IPS-18a (cell line): Measurements from ENCODE around the gene GALNT15.

Source experiments
- H3K27ac ChIP-seq: one replicate; pipeline ENCODE4 v1.5.1; 2013; ENCODE audit warnings: low read length
- H3K27me3 ChIP-seq: one replicate; pipeline ENCODE4 v1.6.1; 2013; ENCODE audit warnings: mild to moderate bottlenecking, low read length; ENCODE audit not compliant: control insufficient read depth, insufficient read depth
- H3K36me3 ChIP-seq: one replicate; pipeline ENCODE4 v1.6.1; 2013; ENCODE audit warnings: low read depth, low read length; ENCODE audit not compliant: control insufficient read depth
- H3K4me1 ChIP-seq: one replicate; pipeline ENCODE4 v1.6.1; 2013; ENCODE audit warnings: low read depth, low read length; ENCODE audit not compliant: control insufficient read depth
- H3K4me3 ChIP-seq: one replicate; pipeline ENCODE4 v1.5.1; 2013; ENCODE audit warnings: low read length
- H3K9ac ChIP-seq: one replicate; pipeline ENCODE4 v1.6.1; 2013; ENCODE audit warnings: mild to moderate bottlenecking, low read length, moderate library complexity
- H3K9me3 ChIP-seq: one replicate; pipeline ENCODE4 v1.6.1; 2013; ENCODE audit warnings: low read depth, low read length; ENCODE audit not compliant: control insufficient read depth

GALNT15 gene

DNA sequence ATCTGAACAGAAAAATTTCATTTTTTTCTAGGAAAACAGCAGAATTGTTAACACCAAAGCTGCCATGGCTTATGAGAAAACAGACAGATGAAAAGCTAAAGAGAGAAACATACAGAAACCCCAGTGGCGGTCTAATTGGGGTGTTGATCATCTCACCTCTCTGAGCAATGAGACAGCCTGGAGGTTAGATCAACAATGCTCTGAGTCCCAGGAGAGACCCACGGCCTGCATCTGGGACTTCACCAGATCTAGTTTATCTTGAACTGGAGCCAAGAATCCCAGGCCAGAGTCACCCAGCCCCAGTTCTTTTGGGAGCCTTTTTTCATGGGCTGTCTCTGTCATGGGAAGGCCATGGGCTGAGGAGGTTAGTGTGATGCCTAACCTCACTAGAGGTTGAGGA, 3.5 kb upstream of the GALNT15 start:
- Histone ChIP-seq H3K27ac (no peak overlapping the region), H3K9me3 (no peaks in the 10 kb centered on the region), H3K4me1 (no peaks in the 10 kb centered on the region), H3K27me3 (no peaks in the 10 kb centered on the region), H3K9ac (no peak overlapping the region), H3K4me3 (no peak overlapping the region), H3K36me3 (no peaks in the 10 kb centered on the region)

- Histone ChIP-seq H3K4me3 (no peak overlapping the region), H3K27ac (no peak overlapping the region), H3K27me3 (no peaks in the 10 kb centered on the region), H3K9ac (no peak overlapping the region), H3K36me3 (no peaks in the 10 kb centered on the region), H3K4me1 (no peaks in the 10 kb centered on the region), H3K9me3 (no peaks in the 10 kb centered on the region)
Measured at GRCh38 chr3:16171825-16172224, 2.7 kb upstream of the GALNT15 start.

DNA sequence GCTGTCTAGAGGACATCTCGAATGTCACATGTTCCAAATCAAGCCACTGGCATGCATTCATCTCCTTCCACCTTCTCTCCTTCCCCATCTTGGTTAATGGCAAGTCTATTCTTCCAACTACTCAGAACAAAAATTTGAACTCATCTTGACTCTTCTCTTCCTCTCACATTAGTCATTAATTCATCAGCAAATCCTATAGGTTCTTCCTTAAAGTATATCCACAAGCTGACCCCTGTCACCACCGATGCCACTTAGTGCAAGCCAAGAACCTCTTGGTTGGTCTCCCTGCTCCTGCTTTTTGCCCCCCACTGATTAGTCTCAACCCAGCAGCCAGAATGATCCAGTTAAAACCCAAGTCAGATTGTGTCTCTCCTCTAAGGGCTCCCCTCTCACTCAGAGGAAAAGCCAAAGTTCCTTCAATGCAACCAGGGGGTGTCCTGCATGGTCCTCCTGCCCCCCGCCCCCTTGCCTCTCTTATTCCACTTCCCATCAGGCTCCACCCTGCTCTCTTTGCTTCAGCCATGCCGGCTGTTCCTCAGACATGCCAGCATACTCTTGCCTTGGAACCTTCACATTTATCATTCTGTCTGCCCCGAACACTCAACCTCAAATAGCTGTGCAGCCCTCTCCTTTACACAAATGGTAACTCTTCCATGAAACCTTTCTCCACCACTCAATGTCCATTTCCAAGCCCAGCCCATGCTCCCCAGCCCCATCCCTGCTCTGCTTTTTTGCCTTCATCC, 1.0 kb upstream of the GALNT15 start:
- no peaks in the 10 kb centered on the region for H3K36me3 ChIP-seq
- no peak overlapping the region for H3K4me3 ChIP-seq
- no peak overlapping the region for H3K9ac ChIP-seq
- no peak overlapping the region for H3K27ac ChIP-seq
- no peaks in the 10 kb centered on the region for H3K4me1 ChIP-seq
- H3K27me3 ChIP-seq, result no peaks in the 10 kb centered on the region
- no peaks in the 10 kb centered on the region for H3K9me3 ChIP-seq

DNA sequence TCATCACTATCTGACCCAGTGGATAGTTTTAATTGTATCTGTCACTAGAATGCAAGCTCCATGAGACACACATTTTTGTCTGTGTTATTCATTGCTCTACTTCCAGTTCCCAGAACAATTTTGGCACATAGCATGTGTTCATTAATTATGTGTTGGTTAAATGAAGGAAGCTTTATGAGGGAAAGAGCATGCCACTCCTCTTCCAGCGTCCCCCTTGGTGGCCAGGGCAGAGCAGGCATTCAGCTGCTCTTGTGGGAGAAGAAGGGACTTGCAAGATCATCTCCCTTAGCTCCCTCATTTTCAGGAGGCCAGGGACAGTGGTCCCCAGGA, 489 bp upstream of the GALNT15 start:
- no peaks in the 10 kb centered on the region for H3K4me1 ChIP-seq
- H3K27ac ChIP-seq, result no peak overlapping the region
- no peak overlapping the region for H3K9ac ChIP-seq
- no peak overlapping the region for H3K4me3 ChIP-seq
- H3K9me3 ChIP-seq, result no peaks in the 10 kb centered on the region
- no peaks in the 10 kb centered on the region for H3K36me3 ChIP-seq
- H3K27me3 ChIP-seq, result no peaks in the 10 kb centered on the region

GRCh38 chr3:16174976-16175901, 759 bp downstream of the GALNT15 start:
- Histone ChIP-seq H3K27me3 (no peaks in the 10 kb centered on the region), H3K4me1 (no peaks in the 10 kb centered on the region), H3K27ac (no peak overlapping the region), H3K36me3 (no peaks in the 10 kb centered on the region), H3K4me3 (no peak overlapping the region), H3K9ac (no peak overlapping the region), H3K9me3 (no peaks in the 10 kb centered on the region)

GRCh38 chr3:16176391-16177030, 2.0 kb downstream of the GALNT15 start:
- Histone ChIP-seq H3K27ac (no peak overlapping the region), H3K4me3 (no peak overlapping the region), H3K4me1 (peaks cover 4% of the 10 kb centered on the region), H3K36me3 (no peaks in the 10 kb centered on the region), H3K9me3 (no peaks in the 10 kb centered on the region), H3K9ac (no peak overlapping the region), H3K27me3 (no peaks in the 10 kb centered on the region)

DNA sequence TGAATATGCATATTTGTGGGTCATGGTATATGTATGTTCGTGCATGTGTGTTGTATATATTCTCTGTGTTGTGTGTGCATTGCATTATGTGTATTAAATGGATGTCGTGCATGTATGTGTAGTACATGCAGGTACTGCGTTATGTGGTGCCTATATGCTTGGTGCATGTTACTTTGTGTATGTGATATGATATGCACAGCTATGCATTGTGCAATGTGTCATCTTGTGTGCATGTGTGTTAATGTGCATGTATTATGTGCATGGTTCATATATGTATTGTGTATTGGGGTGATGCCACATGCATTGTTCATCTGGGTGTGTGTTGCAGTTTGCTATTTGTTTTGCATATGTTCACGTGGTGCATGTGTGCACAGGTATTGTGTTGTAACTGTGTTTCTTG, 2.9 kb downstream of the GALNT15 start:
- Histone ChIP-seq H3K4me3 (no peak overlapping the region), H3K4me1 (peaks cover 4% of the 10 kb centered on the region), H3K36me3 (no peaks in the 10 kb centered on the region), H3K9me3 (no peaks in the 10 kb centered on the region), H3K27ac (no peak overlapping the region), H3K9ac (no peak overlapping the region), H3K27me3 (no peaks in the 10 kb centered on the region)

DNA sequence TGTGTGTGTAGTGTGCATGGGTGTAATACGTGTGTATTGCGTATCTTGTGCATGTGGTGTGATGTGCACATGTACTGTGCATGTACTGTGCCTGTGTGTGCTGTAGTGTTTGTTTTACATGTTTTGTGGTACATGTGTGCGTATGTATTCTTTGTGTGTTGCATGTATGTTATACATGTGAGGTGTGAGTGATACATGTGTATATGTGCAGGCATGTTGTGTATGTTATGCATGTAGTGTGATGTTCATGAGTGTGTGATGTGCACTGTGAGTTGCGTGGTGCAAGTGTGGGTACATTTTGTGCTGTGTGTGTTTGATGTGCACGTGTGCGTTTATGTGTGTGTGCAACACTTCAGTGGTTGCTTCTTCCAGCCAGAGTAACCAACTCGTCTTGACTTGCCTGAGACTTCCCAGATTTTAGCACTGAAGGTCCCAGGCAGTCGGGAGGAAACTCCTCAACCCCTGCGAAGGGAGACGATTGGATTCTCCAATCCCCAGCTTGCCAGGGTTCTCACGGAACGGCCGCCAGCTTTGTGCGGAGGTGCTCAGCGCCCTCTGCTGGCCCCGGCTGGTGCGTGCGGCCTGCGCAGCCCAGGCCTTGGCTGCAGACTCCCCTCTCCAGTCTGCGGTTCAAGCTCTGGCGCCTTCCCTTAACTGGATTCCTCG, 3.6 kb downstream of the GALNT15 start:
- no peak overlapping the region for H3K27ac ChIP-seq
- no peak overlapping the region for H3K9ac ChIP-seq
- no peaks in the 10 kb centered on the region for H3K36me3 ChIP-seq
- no peak overlapping the region for H3K4me3 ChIP-seq
- H3K9me3 ChIP-seq, result no peaks in the 10 kb centered on the region
- no peaks in the 10 kb centered on the region for H3K27me3 ChIP-seq
- H3K4me1 ChIP-seq, result peaks cover 4% of the 10 kb centered on the region

DNA sequence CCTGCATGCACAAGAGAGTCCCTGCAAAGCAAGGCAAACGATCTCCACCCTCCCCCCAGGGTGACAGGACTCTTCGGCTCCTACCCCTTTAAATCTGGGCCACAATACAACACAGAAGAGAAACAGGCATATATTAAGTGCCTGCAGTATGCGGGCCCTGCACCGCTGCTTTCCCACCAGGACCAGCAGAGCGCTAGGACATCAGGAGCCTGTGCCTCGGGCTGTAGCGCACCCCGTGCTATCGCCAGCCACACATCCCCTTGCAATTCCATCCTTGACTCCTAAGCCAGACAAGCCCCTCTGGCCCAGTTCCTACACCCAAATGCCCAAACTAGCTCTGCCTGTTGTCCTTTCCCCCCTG, 4.1 kb downstream of the GALNT15 start:
- Histone ChIP-seq H3K4me1 (peaks cover 4% of the 10 kb centered on the region), H3K9me3 (no peaks in the 10 kb centered on the region), H3K36me3 (no peaks in the 10 kb centered on the region), H3K4me3 (no peak overlapping the region), H3K27me3 (no peaks in the 10 kb centered on the region), H3K9ac (no peak overlapping the region), H3K27ac (no peak overlapping the region)

- Histone ChIP-seq H3K4me3 (no peak overlapping the region), H3K9ac (no peak overlapping the region), H3K4me1 (peaks cover 4% of the 10 kb centered on the region), H3K36me3 (no peaks in the 10 kb centered on the region), H3K27ac (no peak overlapping the region), H3K9me3 (no peaks in the 10 kb centered on the region), H3K27me3 (no peaks in the 10 kb centered on the region)
Measured at GRCh38 chr3:16179261-16179660, 4.8 kb downstream of the GALNT15 start.
